HG03378 (cell line): ENCODE data around the gene FCGR3A.
"Not testable (repeated sequence)": the region's sequence is repeated elsewhere in the genome, so short reads cannot be mapped to it uniquely, and the experiment has no call there.

Source experiments
- ATAC-seq: cut with Tn5 transposase; IDR thresholded peaks from one replicate; pipeline ENCODE4 v1.9.1; 2021; ENCODE audit warnings: mild to moderate bottlenecking, moderate library complexity; ENCODE audit not compliant: unreplicated experiment

The FCGR3A gene

GRCh38 chr1:161531986-161532643 lies 17.5 kb downstream of the FCGR3A start:
- no peak for ATAC-seq

GRCh38 chr1:161530671-161531641 lies 18.7 kb downstream of the FCGR3A start:
- ATAC-seq: peak; percentile 62

GRCh38 chr1:161530158-161530557 lies 19.5 kb downstream of the FCGR3A start:
- ATAC-seq: peak; percentile 43

- not testable (repeated sequence) for ATAC-seq
Observed at GRCh38 chr1:161529463-161530104, 20.0 kb downstream of the FCGR3A start.

- not testable (repeated sequence) for ATAC-seq
Observed at GRCh38 chr1:161528550-161528949, 21.1 kb downstream of the FCGR3A start.

GRCh38 chr1:161525918-161526317 lies 23.7 kb downstream of the FCGR3A start:
- ATAC-seq: not testable (repeated sequence)

GRCh38 chr1:161525321-161525720 lies 24.3 kb downstream of the FCGR3A start:
- not testable (repeated sequence) for ATAC-seq

GRCh38 chr1:161524742-161525291 lies 24.8 kb downstream of the FCGR3A start:
- peak; percentile 15 for ATAC-seq

GRCh38 chr1:161523817-161524741 lies 25.5 kb downstream of the FCGR3A start, which contains the start of gene HSPA6:
Gene HSPA6 (plus strand): TSS chr1:161524540. CDS start chr1:161524659, 119 bp downstream.
- peak; percentile 45 for ATAC-seq

- not testable (repeated sequence) for ATAC-seq
Observed at GRCh38 chr1:161523041-161523816, 26.4 kb downstream of the FCGR3A start.

- not testable (repeated sequence) for ATAC-seq
Observed at GRCh38 chr1:161513953-161514352, 35.7 kb downstream of the FCGR3A start.

- not testable (repeated sequence) for ATAC-seq
Observed at GRCh38 chr1:161513448-161513780, 36.2 kb downstream of the FCGR3A start.

- ATAC-seq: not testable (repeated sequence)
Observed at GRCh38 chr1:161512636-161513447, 36.8 kb downstream of the FCGR3A start.

GRCh38 chr1:161511756-161512060 lies 37.9 kb downstream of the FCGR3A start:
- no peak for ATAC-seq

GRCh38 chr1:161511018-161511755 lies 38.4 kb downstream of the FCGR3A start:
- ATAC-seq: no peak

- ATAC-seq: no peak
Observed at GRCh38 chr1:161510477-161510876, 39.1 kb downstream of the FCGR3A start.

- ATAC-seq: no peak
Observed at GRCh38 chr1:161506336-161507223, 43.0 kb downstream of the FCGR3A start.
